SH-SY5Y (cell line): ENCODE data around the gene PRG3.

Experiments used
- GATA2 ChIP-seq: IDR thresholded peaks from 2 replicates; pipeline ENCODE4 v1.6.1; 2011; ENCODE audit warnings: mild to moderate bottlenecking, low read depth, low read length
- GATA3 ChIP-seq: IDR thresholded peaks from 2 replicates; pipeline ENCODE4 v1.6.1; 2011; ENCODE audit warnings: low read depth, mild to moderate bottlenecking, low read length, moderate library complexity

GRCh38 chr11:57335343-57336110, 45.4 kb downstream of the PRG3 start, which contains the start of gene SSRP1:
- no peak for TF ChIP-seq GATA2
- no peak for TF ChIP-seq GATA3
